HG03097 (cell line): ENCODE data around the gene TCP11.

Experiments used
- ATAC-seq: cut with Tn5 transposase; IDR thresholded peaks from one replicate; pipeline ENCODE4 v1.9.1; 2021; ENCODE audit not compliant: unreplicated experiment, low FRiP score

The TCP11 gene

DNA sequence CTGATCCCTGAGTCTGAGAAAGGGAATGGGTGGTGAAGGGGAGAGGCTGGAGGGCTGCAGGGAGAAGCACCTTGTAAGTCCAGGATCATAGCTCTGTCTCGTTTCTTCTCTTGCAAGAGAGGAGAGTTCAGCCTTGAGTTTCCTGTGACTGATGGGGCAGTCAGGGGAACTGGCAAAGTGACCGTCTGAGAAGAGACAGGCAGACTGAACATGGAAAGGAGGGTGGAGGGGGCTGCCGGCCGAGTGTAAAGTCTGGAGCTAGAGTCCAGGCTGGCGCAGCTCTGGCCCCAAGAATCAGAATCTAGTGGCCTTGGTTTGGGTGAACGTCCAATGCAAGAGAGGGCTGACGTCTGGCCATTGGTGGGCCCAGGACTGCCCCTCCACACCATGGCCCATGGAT lies 72.5 kb downstream of the TCP11 start:
- no peak for ATAC-seq

DNA sequence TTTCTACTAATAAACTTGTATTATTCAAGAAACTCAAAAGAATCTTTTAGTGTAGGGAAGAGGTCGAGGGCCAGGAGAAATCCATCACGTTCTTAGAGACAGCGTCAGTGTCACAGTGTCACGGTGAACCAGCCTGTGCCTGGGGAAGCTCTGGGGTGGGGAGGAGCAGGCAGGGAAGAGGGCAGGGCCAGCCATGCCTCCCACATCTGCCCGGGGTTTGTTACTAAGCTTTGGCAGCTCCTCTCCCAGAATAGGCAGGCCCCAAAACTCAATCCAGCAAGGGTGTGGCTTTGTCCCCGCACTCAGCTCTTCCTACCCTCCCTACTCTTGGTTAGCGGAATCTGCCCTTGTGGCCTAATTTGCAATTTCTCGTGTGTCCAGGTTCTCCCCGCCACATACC lies 72.9 kb downstream of the TCP11 start:
- no peak for ATAC-seq
